OCI-LY1 (cell line): Measurements from ENCODE around the gene HOXC10.

Experiments
- H2AFZ ChIP-seq: fragments of 200-600 bp; sonication (generic), shearing (Covaris generic); 2 replicates; pipeline ENCODE4 v1.6.0; 2014; ENCODE audit warnings: antibody characterized with exemption, mild to moderate bottlenecking, low read length
- H3F3A ChIP-seq: fragments of 200-600 bp; sonication (generic), shearing (Covaris generic); 2 replicates; pipeline ENCODE4 v1.6.0; 2014; ENCODE audit warnings: mild to moderate bottlenecking, antibody characterized with exemption, low read length, moderate library complexity; ENCODE audit not compliant: insufficient read depth
- H3K27ac ChIP-seq: fragments of 200-600 bp; sonication (generic); 2 replicates; pipeline ENCODE4 v1.5.1; 2014; ENCODE audit warnings: low read length, mixed run types, mild to moderate bottlenecking, low read depth; ENCODE audit not compliant: poor library complexity, severe bottlenecking
- H3K27me3 ChIP-seq: fragments of 200-600 bp; sonication (generic); 2 replicates; pipeline ENCODE4 v1.6.0; 2014; ENCODE audit warnings: antibody characterized with exemption, mild to moderate bottlenecking, low read length, moderate library complexity; ENCODE audit not compliant: insufficient read depth
- H3K36me3 ChIP-seq: fragments of 200-600 bp; sonication (generic); 2 replicates; pipeline ENCODE4 v1.6.1; 2014; ENCODE audit warnings: mild to moderate bottlenecking, antibody characterized with exemption, low read length, moderate library complexity, mixed read lengths; ENCODE audit not compliant: insufficient read depth
- H3K4me1 ChIP-seq: fragments of 200-600 bp; sonication (generic); 2 replicates; pipeline ENCODE4 v1.5.1; 2014; ENCODE audit warnings: mild to moderate bottlenecking, low read length, moderate library complexity; ENCODE audit not compliant: insufficient read depth, severe bottlenecking
- H3K4me2 ChIP-seq: fragments of 200-600 bp; sonication (generic), shearing (Covaris generic); 2 replicates; pipeline ENCODE4 v1.6.1; 2014; ENCODE audit warnings: low read length
- H3K4me3 ChIP-seq: fragments of 200-600 bp; sonication (generic); 2 replicates; pipeline ENCODE4 v1.5.1; 2014; ENCODE audit warnings: low read length, low read depth, mild to moderate bottlenecking, mixed read lengths; ENCODE audit not compliant: poor library complexity, severe bottlenecking
- H3K79me2 ChIP-seq: fragments of 200-600 bp; shearing (Covaris generic); 2 replicates; pipeline ENCODE4 v1.6.1; 2016; ENCODE audit warnings: mixed run types, low read length, mixed read lengths; ENCODE audit not compliant: insufficient read depth
- H3K9ac ChIP-seq: fragments of 200-600 bp; sonication (generic), shearing (Covaris generic); 2 replicates; pipeline ENCODE4 v1.6.1; 2014; ENCODE audit warnings: mild to moderate bottlenecking, low read length, mixed read lengths
- H3K9me2 ChIP-seq: fragments of 200-600 bp; sonication (generic), shearing (Covaris generic); 2 replicates; pipeline ENCODE4 v1.6.1; 2014; ENCODE audit warnings: low read depth, mild to moderate bottlenecking, low read length, mixed read lengths
- H3K9me3 ChIP-seq: fragments of 200-600 bp; shearing (Covaris generic); 2 replicates; pipeline ENCODE4 v1.6.1; 2014; ENCODE audit warnings: low read length, mixed read lengths
- H4K20me1 ChIP-seq: fragments of 200-600 bp; sonication (generic), shearing (Covaris generic); 2 replicates; pipeline ENCODE4 v1.6.0; 2016; ENCODE audit warnings: mild to moderate bottlenecking, low read length; ENCODE audit not compliant: insufficient read depth
- EZH2 ChIP-seq: fragments of 200-600 bp; sonication (generic), shearing (Covaris generic); IDR thresholded peaks from 2 replicates; pipeline ENCODE4 v1.8.0; 2017; ENCODE audit warnings: borderline replicate concordance, mixed run types, mild to moderate bottlenecking, antibody characterized with exemption, low read length, moderate library complexity, mixed read lengths
- TF ChIP-seq, protein P1 (sequence below): fragments of 200-600 bp; sonication (generic), shearing (Covaris generic); IDR thresholded peaks from 2 replicates; pipeline ENCODE4 v1.5.1; 2017; ENCODE audit warnings: mild to moderate bottlenecking, antibody characterized with exemption, low read length, moderate library complexity, mixed read lengths

The HOXC10 gene

DNA sequence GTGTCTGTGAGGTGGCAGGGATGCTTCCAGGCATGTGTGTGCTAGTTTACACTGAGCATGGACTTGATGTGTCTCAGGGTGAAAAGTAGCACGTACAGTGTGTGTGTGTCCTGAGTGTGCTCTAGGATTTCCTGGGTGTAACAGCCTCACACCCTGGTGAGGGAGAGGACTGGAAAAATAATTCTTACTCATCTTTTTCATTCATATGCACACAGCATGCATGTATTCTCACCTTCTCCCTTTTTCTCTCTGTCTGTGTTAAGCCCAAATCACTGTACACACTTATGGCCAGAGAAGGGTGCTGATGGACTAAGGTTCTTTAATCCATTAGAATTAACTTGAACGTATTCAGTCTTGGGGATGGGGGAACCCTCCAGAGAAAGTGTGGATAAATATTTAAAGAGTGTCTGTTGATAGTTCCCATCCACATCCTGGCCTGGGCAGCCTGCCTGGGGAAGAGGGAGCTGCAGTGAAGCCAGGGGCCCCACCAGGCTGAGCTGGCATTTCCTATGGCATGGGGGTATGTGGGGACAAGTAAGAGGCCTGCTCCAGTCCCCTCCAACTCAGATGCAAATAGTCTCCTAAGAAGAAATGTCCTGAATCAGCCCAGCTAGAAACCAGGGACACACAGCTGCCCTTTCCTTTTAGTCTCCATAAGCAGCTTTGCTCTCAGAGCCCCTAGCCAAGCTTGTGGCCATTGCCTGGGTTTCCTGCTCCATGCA is 22.8 kb downstream of the HOXC10 start:
- Histone ChIP-seq H2AFZ (no peak overlapping the region), H3K79me2 (no peaks in the 10 kb centered on the region), H3K4me3 (no peak overlapping the region), H3K9me2 (no peaks in the 10 kb centered on the region), H3K36me3 (no peaks in the 10 kb centered on the region), H3K4me1 (peaks cover 6% of the 10 kb centered on the region), H3K9me3 (no peaks in the 10 kb centered on the region), H4K20me1 (no peaks in the 10 kb centered on the region), H3K4me2 (no peak overlapping the region), H3K27me3 (peaks cover 7% of the 10 kb centered on the region; the same call in 1 of the 2 replicates), H3K9ac (no peak overlapping the region), H3K27ac (no peak overlapping the region), H3F3A (no peaks in the 10 kb centered on the region)
- TF ChIP-seq EZH2: no peak
- TF ChIP-seq, protein P1, sequence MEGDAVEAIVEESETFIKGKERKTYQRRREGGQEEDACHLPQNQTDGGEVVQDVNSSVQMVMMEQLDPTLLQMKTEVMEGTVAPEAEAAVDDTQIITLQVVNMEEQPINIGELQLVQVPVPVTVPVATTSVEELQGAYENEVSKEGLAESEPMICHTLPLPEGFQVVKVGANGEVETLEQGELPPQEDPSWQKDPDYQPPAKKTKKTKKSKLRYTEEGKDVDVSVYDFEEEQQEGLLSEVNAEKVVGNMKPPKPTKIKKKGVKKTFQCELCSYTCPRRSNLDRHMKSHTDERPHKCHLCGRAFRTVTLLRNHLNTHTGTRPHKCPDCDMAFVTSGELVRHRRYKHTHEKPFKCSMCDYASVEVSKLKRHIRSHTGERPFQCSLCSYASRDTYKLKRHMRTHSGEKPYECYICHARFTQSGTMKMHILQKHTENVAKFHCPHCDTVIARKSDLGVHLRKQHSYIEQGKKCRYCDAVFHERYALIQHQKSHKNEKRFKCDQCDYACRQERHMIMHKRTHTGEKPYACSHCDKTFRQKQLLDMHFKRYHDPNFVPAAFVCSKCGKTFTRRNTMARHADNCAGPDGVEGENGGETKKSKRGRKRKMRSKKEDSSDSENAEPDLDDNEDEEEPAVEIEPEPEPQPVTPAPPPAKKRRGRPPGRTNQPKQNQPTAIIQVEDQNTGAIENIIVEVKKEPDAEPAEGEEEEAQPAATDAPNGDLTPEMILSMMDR: no peak

DNA sequence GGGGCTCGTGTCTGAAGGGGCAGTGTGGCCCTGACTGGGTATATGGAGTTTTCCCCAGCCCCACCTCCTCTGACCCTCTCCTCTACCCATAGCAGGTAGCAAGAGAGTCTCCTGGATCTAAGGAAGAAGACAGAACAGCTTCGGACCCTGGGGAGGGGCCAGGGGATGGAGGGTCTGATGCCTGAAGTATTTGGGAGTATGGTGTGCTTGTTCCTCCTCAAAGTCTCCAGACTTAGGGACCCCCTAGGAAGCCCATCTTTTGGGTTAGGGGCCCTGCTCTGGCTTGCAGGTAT is 23.3 kb downstream of the HOXC10 start:
- no peaks in the 10 kb centered on the region for H3K9me2 ChIP-seq
- no peaks in the 10 kb centered on the region for H3K36me3 ChIP-seq
- no peaks in the 10 kb centered on the region for H3K9me3 ChIP-seq
- H3K79me2 ChIP-seq: no peaks in the 10 kb centered on the region
- H2AFZ ChIP-seq: no peak overlapping the region
- H3K27ac ChIP-seq: no peak overlapping the region
- peaks cover 10% of the 10 kb centered on the region; the same call in 1 of the 2 replicates for H3K27me3 ChIP-seq
- peaks cover 6% of the 10 kb centered on the region for H3K4me1 ChIP-seq
- TF ChIP-seq EZH2: no peak
- TF ChIP-seq, protein P1: no peak
- H3K4me3 ChIP-seq: no peak overlapping the region
- no peak overlapping the region for H3K4me2 ChIP-seq
- no peaks in the 10 kb centered on the region for H3F3A ChIP-seq
- no peak overlapping the region for H3K9ac ChIP-seq
- no peaks in the 10 kb centered on the region for H4K20me1 ChIP-seq

DNA sequence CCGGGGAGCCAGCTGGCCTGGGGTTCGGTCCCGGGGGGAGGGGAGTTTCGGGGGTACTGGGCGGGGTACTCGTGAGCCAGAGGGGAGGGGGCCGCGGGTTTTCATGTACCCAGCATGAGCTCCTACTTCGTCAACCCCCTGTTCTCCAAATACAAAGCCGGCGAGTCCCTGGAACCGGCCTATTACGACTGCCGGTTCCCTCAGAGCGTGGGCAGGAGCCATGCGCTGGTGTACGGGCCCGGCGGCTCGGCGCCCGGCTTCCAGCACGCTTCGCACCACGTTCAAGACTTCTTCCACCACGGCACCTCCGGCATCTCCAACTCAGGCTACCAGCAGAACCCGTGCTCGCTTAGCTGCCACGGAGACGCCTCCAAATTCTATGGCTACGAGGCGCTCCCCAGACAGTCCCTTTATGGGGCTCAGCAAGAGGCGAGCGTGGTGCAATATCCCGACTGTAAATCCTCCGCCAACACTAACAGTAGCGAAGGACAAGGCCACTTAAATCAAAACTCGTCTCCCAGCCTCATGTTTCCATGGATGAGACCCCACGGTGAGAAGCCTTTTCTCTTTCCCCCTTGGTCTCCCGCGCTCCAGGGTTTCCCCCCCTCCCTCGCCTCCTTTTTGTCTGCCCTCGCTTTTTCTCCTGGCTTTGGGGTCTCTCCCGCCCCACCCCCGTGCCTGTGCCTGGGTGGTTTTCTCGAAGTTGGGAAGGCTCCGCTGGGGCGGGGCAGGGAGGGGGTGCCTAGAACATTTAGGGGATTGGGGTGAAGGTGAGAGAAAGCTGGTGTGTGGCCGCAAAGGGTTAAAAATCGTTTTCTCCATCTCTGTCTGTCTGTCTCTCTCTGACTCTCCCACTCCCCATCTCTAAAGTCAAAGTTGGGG is 24.5 kb downstream of the HOXC10 start:
- Histone ChIP-seq H2AFZ (no peak overlapping the region), H3K4me2 (no peak overlapping the region; the same call in 1 of the 2 replicates), H3K36me3 (no peaks in the 10 kb centered on the region), H3K9ac (no peak overlapping the region), H3K9me3 (no peaks in the 10 kb centered on the region), H3K27ac (no peak overlapping the region), H3K4me3 (no peak overlapping the region), H3K4me1 (peaks cover 6% of the 10 kb centered on the region), H3K79me2 (no peaks in the 10 kb centered on the region), H3K9me2 (no peaks in the 10 kb centered on the region), H4K20me1 (no peaks in the 10 kb centered on the region), H3F3A (no peaks in the 10 kb centered on the region), H3K27me3 (peaks cover 10% of the 10 kb centered on the region; the same call in 1 of the 2 replicates)
- TF ChIP-seq, protein P1: no peak
- no peak for TF ChIP-seq EZH2
